Measurements from ENCODE around the gene PHAF1.

The PHAF1 gene

GRCh38 chr16:67157892-67158635 is 48.3 kb downstream of the PHAF1 start:
- in situ Hi-C loops (cut with HindIII; ENCODE audit: low sequenced_read_pairs), result no loop called here
- no peak for DNase-seq (ENCODE audit: low read depth)
- TF ChIP-seq CTCF (IDR thresholded peaks at IDR 0.05; ENCODE audit: low read depth, low read length, missing control alignments), result no peak
- no peak overlapping the region for H3K4me3 ChIP-seq (ENCODE audit: low read depth, low read length)

GRCh38 chr16:67158637-67159600 is 49.2 kb downstream of the PHAF1 start:
- DNase-seq (ENCODE audit: low read depth), result no peak
- in situ Hi-C loops (cut with HindIII; ENCODE audit: low sequenced_read_pairs), result no loop called here
- peak overlapping the region; percentile 82 for H3K4me3 ChIP-seq (ENCODE audit: low read depth, low read length)
- TF ChIP-seq CTCF (IDR thresholded peaks at IDR 0.05; ENCODE audit: low read depth, low read length, missing control alignments), result no peak

- no peak overlapping the region for H3K4me3 ChIP-seq (ENCODE audit: low read depth, low read length)
- no peak for TF ChIP-seq CTCF (IDR thresholded peaks at IDR 0.05; ENCODE audit: low read depth, low read length, missing control alignments)
- DNase-seq (ENCODE audit: low read depth), result no peak
- in situ Hi-C loops (cut with HindIII; ENCODE audit: low sequenced_read_pairs), result no loop called here
These were observed 51.9 kb downstream of the PHAF1 start for GRCh38 chr16:67161595-67162058.

GRCh38 chr16:67162506-67163163 is 52.9 kb downstream of the PHAF1 start:
- H3K4me3 ChIP-seq (ENCODE audit: low read depth, low read length), result no peak overlapping the region
- no peak for DNase-seq (ENCODE audit: low read depth)
- in situ Hi-C loops (cut with HindIII; ENCODE audit: low sequenced_read_pairs), result no loop called here

GRCh38 chr16:67163164-67163998 is 53.6 kb downstream of the PHAF1 start:
- TF ChIP-seq CTCF (IDR thresholded peaks at IDR 0.05; ENCODE audit: low read depth, low read length, missing control alignments), result no peak
- in situ Hi-C loops (cut with HindIII; ENCODE audit: low sequenced_read_pairs), result no loop called here
- DNase-seq (ENCODE audit: low read depth), result no peak
- peak overlapping the region; percentile 18 for H3K4me3 ChIP-seq (ENCODE audit: low read depth, low read length)

More at GRCh38 chr16:67162506-67163163, 52.9 kb downstream of the PHAF1 start:
- TF ChIP-seq CTCF (IDR thresholded peaks at IDR 0.05; ENCODE audit: low read depth, low read length, missing control alignments), result no peak

Data from astrocyte of the cerebellum (primary cell).